Measurements from ENCODE around the gene KCNQ4. TPM values are rescaled to one million over a fixed set of nuclear protein-coding genes. Genes with fewer than 3 reads are reported as not detected.

KCNQ4 gene
- total RNA-seq, 1 experiment from 2014 or later: 1.4 TPM

DNA sequence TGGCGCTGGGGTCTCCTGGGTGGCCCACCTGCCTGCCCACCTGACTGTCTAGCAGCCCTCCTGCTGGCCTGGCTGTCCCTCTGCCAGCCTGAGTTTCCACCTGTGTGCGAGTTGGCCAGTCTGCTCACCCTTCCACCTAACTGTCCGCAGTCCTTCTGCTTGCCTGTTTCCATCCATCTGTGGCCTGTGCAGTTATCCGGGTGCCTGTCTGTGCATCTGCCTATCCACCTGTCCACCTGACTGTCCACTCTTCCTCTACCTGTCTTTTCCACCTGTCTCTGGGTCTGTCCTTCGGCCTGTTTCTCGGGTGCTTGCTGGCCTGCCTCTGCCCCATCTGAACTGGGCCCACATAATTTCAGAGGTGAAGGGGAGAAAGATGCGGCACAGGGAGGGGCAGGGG, 1.9 kb downstream of the KCNQ4 start:
- H2AFZ ChIP-seq (ENCODE audit: low read length): no peak overlapping the region
- no peak overlapping the region for H3K4ac ChIP-seq (ENCODE audit: low read depth, low read length)
- Mint-ChIP-seq H3K4me3 (no peak overlapping the region; a peak in 1 of 5 replicates), H3K27ac (no peak overlapping the region), H3K4me1 (peaks cover 11 to 28% of the 10 kb centered on the region in 2 experiments), H3K9me3 (no peaks in the 10 kb centered on the region), H3K27me3 (ENCODE audit: low read depth) (peaks cover 62% of the 10 kb centered on the region), H3K36me3 (ENCODE audit: insufficient read depth in 1 of 3, low read depth in 3 of 3) (no peaks in the 10 kb centered on the region; a peak in 1 of 7 replicates)
- H3K4me2 ChIP-seq (ENCODE audit: insufficient read depth, insufficient read length, low read length): no peak overlapping the region
- H2BK120ac ChIP-seq (ENCODE audit: low read depth, low read length, poor library complexity, severe bottlenecking): no peak overlapping the region
- DNase-seq: no peak
- no peaks in the 10 kb centered on the region for H3K9me3 ChIP-seq (ENCODE audit: control insufficient read depth, low read depth, low read length)
- no peak overlapping the region for H3K9ac ChIP-seq (ENCODE audit: extremely low read depth, insufficient read length, low read length)
- no peaks in the 10 kb centered on the region for H3K79me1 ChIP-seq (ENCODE audit: insufficient read depth, low read depth, low read length, poor library complexity, severe bottlenecking)
- H4K5ac ChIP-seq (ENCODE audit: insufficient read length, low read depth, low read length): no peak overlapping the region
- WGBS (ENCODE audit: extremely low coverage, insufficient read length, low lambda C conversion rate): no CpG with 5 or more reads among the region's 7 CpGs
- no peak overlapping the region for H4K91ac ChIP-seq (ENCODE audit: insufficient read length, low read depth, low read length)
- H3T11ph ChIP-seq (ENCODE audit: low read length): no peak overlapping the region
- no peak overlapping the region for H3K27ac ChIP-seq (ENCODE audit: insufficient read length, low read depth, low read length)
- peaks cover 9% of the 10 kb centered on the region; the same call in 1 of the 2 replicates for H3K27me3 ChIP-seq (ENCODE audit: insufficient read depth, low read length)
- TF ChIP-seq, protein P1, sequence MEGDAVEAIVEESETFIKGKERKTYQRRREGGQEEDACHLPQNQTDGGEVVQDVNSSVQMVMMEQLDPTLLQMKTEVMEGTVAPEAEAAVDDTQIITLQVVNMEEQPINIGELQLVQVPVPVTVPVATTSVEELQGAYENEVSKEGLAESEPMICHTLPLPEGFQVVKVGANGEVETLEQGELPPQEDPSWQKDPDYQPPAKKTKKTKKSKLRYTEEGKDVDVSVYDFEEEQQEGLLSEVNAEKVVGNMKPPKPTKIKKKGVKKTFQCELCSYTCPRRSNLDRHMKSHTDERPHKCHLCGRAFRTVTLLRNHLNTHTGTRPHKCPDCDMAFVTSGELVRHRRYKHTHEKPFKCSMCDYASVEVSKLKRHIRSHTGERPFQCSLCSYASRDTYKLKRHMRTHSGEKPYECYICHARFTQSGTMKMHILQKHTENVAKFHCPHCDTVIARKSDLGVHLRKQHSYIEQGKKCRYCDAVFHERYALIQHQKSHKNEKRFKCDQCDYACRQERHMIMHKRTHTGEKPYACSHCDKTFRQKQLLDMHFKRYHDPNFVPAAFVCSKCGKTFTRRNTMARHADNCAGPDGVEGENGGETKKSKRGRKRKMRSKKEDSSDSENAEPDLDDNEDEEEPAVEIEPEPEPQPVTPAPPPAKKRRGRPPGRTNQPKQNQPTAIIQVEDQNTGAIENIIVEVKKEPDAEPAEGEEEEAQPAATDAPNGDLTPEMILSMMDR (conservative IDR thresholded peaks at IDR 0.05): no peak
- H2BK20ac ChIP-seq (ENCODE audit: low read depth, low read length, poor library complexity, severe bottlenecking): no peak overlapping the region
- no peak overlapping the region for H2BK15ac ChIP-seq (ENCODE audit: low read depth, low read length)
- H2BK12ac ChIP-seq (ENCODE audit: insufficient read length, low read depth, low read length): no peak overlapping the region
- H3K23ac ChIP-seq (ENCODE audit: insufficient read length, low read depth, low read length): no peak overlapping the region
- H3K4me1 ChIP-seq (ENCODE audit: insufficient read depth, low read length): no peaks in the 10 kb centered on the region
- no peaks in the 10 kb centered on the region for H4K20me1 ChIP-seq (ENCODE audit: control insufficient read depth, insufficient read depth, insufficient read length)
- no peak overlapping the region for H2BK5ac ChIP-seq (ENCODE audit: insufficient read length, low read length)
- H3K14ac ChIP-seq (ENCODE audit: insufficient read depth, low read length): no peak overlapping the region; the same call in 1 of the 2 replicates
- no peaks in the 10 kb centered on the region for H3K79me2 ChIP-seq (ENCODE audit: insufficient read depth, low read length)
- H3K23me2 ChIP-seq (ENCODE audit: insufficient read length, low read depth, low read length, poor library complexity, severe bottlenecking): peaks cover 17% of the 10 kb centered on the region
- H4K8ac ChIP-seq (replicated peaks; ENCODE audit: insufficient read length, low read depth, low read length): no peak overlapping the region
- H2AK5ac ChIP-seq (ENCODE audit: insufficient read length, low read length): no peak overlapping the region
- no peak overlapping the region for H3K18ac ChIP-seq (ENCODE audit: insufficient read length, low read depth, low read length)
- H3K56ac ChIP-seq (ENCODE audit: insufficient read length, low read depth, low read length): no peak overlapping the region
